ENCODE results near the gene GRIP1.
A peak's percentile ranks its signal among the peaks of the same experiment; 100 is the strongest.

GRIP1 gene

DNA sequence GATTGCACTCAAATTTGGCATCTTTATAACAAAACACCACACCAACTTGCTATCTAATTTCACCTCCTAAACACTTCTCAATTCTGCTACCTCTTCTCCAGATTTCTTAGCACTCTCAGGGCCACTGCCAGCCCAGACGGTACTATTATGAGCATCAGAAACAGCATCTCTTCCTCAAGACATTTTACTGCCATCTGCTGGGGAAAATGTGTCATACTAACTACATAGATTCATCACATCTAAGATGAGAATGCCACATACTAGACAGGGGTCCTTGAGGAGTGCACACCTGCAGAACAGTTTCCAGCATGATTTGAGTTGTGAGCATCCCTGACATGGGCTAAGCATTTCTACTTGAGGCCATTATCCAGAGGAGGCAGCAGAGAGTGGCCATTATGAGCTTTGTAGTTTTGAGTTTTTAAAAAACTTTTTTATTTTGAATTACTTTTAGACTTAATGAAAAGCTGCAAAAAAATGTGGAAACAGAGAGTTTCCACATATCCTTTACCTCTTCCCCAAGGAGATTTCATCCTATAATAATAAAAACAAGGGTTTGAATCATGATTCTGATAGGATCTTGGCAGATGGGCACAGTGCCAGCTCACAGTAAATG, 15.1 kb upstream of the GRIP1 start:
- DNase-seq = peak in 1 of 14 donors; percentile 16

DNA sequence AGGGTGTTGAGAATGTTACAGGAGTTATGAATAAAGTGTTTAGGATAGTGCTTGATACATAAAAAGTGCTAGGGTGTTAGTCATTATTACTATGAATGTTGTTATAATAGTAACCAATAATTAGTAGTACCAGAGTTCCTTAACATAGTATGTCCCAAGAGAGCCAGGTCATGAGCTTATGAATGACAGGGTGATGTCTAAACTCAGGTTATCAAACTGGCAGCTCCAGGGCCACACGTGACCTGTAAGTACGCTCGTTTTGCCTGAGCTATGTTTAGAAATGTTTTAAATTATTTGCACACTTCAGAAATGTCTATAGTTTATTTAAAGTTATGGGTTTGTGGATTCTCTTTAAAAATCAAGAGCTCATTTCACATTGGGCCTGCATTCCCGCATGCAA, 14.1 kb upstream of the GRIP1 start:
- DNase-seq = no peak

DNA sequence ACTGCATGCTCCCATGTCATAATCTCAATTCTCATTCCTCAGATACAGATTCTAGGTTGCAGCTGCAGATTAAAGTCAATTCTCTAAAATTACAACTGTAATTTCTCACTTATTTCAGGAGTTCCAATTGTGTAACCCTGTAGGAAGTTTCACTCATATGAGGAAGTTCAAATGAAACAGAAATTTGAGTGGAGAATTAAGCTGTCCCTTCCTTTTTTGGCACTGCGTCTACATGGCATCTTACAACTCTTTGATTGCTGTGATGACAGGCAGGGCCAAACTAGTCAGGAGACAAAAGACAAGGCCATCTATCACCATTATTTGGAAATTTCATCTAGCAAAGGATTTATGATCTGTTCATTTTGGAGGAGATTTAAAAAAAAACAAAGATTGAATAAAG, 13.3 kb upstream of the GRIP1 start:
- DNase-seq = no peak

DNA sequence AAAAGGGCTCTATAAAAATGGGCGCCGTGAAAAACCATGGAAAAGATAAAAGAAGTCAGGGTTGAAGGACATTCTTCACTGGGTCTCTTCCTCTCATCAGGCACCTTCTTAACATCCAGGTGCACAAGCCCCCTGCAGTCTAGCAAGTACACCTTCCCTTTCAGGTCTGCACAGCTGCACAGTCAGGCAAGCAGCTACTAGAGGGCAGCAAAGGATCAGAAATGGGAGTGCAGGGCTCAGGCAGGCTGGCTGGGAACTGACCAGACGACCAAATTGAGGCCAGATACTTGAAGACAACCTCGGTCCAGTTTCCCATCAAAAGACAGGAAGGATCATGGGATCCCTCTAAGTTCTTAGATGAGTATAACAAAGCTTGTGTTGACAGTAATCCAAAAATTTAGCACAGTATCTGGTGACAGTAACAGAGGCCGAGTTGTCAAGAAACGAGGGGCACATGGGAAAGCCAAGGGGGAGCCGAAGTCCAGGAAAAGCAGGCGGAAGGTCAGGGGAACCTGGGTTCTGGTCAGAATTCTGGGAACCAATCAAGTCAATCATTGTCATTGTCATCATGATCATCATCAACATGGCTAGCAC, 10.1 kb upstream of the GRIP1 start:
- DNase-seq = peak in 2 of 14 donors; percentile 5 to 7

DNA sequence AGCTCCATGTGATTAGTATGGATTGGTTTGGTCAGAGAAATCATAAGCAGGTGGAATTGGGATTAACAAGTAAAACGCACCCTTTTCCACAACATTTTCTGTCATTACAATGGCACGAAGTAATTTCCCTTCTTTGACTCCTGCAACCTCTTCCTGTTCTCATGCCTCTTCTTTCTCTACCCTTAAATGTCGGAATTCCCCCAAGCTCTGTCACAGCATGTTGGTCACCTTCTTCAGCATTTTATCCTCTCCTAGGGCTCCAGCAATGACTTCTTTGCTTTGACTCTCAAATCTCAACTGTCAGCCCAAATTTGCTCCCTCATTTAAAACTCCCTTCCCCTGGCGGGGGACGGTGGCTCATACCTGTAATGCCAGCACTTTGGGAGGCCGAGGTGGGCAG, 5.3 kb upstream of the GRIP1 start:
- no peak for DNase-seq

DNA sequence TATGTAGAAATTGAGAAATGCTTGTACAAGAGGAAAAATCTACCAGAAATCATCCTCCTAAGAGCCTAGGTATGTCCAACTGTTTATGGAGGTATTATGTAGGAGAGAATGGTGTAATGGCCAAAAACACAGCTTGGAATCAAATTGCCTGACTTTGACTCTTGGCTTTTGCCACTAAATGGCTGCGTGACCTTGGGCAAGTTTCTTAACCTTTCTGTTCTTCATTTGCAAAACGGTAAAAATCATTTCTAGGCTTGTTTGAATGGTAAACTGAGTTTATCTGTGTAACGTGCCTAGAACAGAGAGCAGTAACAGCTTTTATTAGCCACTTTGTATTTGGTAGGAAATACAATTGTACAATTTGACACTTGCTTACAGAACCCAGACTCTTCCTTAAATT, 4.9 kb upstream of the GRIP1 start:
- DNase-seq = no peak

DNA sequence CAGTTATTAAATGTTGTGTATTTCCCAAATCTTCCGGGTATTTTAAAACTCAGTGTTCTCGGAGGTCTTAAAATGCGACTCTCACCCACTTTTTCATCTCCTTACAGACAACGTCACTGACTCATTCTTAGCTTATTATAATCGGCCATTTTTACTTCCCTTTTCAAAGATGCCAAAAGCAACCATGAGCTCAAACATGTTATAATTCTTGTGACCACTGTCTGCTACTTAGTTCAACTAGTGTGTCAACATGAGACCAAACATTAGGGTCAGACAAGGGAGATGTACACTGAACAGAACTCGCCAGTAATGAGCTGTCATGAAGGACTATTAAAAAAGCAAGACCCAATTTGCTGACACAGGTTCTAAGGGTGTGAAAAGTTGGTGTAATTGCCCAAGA, 4.2 kb upstream of the GRIP1 start:
- DNase-seq = no peak

DNA sequence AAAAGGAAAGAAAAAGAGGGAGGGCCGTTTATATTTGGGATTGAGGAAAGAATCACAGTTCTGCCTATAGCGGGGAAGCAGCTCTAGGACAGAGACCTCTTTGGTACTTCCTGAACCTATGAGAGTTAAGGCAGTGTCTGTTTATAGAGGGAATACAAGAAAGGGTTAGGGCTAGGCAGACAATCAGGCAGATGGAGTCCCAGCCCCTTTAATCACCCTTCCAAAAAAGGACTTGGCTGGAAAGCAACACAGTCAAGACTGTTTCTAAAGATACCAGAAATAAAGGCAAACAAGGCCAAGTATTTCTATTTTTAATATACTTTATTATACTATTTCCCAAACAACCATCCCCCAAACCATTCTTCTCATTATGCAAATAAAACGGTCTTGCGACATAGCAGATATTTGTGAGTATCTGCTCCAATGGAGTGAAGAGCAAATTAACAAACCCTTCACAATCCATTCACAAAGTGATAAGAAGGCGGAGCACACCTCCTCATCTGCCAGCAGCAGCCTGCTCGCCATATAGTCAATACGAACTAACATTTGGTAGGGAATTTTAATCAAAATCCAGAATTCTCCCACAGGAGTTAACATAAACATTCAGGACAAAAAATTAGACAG, 697 bp upstream of the GRIP1 start:
- DNase-seq = no peak

DNA sequence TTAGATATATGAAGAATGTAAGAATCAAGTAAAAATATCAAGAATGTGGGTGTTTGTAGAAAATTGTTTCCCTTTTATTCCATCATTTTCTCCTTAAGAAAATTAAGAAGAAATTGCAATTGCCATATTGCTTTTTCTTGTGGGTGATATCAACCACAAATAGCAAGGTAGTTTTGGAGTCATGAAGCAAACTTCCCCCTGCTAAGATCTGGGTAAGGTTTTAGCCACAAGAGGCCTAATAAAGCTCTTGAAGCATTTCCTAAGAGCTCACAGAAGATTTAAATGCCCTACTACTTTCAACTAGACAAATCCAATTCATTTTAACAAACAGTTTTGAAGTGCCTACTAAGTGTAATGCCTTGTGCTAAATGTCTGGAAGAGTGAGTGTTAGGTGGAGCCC, 2.6 kb downstream of the GRIP1 start:
- no peak for DNase-seq

DNA sequence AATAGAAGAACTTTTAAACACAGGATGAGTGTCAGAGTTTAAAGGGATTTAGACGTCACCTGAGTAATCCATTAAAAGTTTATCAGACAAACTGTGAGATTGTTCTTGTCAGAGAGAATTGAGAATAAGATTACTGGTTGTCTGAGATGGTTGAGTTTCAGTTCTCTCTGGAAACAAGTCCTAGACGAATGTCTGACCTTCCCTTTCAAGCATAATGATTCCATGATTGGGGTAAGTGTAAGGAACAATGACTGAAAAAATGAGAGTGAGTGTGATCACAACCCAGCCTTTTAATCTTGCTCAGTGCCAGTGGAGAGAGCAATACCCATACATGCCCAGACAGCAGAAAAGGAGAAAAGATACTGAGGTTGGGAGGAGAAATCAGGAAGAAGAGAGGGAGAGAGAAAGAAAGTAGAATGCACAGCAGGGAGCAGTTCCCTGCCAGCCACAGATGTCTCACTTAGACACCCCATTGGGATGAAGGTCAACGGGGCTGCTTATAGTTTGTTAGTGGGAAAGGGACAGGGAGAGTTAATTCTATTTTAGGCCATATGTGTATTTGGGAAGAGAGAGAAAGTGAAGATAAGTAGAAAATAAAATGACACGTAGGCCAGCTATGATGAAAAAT, 4.3 kb downstream of the GRIP1 start:
- no peak for DNase-seq

DNA sequence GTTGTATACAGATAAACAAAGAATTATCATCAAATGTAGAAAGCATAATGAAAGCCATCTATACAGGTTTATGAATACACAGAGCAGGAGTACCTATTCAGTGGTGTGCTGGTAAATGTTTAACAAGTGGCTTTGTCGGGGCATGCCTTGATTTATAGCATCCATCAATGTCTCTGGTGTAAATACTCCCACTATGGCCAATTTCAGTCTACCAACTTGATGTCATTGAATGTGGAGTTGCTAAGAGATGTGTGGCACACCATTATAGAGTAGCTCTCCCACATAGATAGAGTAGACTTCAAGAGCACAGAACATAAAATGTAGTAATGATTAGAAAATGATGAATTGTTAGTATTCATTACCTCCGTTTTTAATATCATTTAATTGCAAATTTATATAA, 9.3 kb downstream of the GRIP1 start:
- DNase-seq = no peak

DNA sequence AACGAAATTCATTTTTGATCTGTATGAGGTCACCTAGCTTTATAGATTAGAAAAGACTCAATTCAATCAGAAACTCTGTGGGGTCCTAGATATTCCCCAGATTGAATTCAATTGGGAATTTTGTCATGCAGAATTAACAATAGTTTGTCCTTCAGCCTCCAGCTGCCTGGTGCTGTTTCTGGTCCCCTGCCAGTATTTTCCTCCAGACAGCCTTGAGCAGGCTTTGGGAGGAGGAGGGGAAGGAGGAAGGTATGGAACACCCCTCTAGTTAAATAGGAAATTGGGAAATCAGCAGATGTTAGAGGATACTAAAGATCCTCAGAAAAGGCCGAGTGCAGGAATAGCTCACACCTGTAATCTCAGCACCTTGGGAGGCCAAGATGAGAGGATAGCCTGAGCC, 10.6 kb downstream of the GRIP1 start:
- DNase-seq = no peak

DNA sequence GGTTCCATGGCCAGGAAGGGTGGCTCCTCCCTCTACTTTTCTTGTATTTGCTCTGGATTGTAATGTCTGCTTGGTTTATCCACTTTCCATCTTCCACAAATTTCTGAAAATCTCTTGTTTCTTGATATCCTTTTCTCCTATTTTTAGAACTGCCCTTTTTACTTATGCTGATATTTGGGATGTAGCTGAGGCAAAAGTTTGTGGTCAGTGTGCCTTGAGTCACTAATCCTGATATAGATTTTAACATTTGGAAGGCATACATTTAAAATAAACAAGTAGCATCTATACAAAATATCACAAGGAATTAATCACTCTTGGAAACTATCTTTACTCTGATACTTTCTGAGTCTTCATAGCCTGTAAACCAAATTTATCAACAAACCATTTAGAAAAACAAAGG, 11.0 kb downstream of the GRIP1 start:
- no peak for DNase-seq

DNA sequence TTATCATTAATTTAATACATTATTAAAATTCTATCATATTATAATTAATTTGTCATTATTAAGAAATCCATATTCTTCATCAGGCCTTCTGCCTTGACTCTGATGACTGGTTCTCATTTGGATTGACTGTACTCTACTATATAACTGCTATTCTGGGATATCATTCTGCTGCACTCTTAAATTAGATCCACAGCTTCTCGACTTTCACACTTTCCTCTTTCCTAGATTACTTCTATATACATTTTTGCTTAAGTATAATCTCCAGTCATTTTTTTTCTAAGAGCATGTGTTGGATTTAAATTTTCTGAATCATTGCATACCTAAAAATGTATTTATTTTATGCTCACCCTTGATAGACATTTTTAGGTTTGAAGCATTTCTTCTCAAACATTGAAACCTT, 12.4 kb downstream of the GRIP1 start:
- no peak for DNase-seq

DNA sequence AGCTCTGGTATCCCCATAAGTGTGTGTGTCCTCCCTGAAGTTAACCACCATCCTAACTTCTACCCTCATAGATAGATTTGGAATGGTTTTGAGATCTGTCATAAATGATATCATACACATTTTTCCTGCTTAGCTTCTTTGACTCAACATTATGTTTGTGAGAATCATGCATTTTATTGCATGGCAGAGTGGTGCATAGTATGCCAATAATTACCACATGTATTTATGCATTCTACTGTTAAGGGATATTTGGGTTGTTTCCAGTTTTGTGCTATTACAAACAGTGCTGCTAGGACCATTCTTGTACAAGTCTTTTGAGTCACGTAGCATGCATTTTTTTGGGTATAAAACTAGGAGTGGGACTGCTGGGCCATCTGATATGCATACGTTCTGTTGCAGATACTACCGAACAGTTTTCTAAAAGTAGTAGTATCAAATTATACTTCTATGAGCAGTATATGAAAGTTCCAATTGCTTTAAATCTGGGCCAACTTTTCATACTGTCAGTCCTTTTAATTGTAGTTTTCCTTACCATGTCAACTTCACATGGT, 13.4 kb downstream of the GRIP1 start:
- DNase-seq = no peak

DNA sequence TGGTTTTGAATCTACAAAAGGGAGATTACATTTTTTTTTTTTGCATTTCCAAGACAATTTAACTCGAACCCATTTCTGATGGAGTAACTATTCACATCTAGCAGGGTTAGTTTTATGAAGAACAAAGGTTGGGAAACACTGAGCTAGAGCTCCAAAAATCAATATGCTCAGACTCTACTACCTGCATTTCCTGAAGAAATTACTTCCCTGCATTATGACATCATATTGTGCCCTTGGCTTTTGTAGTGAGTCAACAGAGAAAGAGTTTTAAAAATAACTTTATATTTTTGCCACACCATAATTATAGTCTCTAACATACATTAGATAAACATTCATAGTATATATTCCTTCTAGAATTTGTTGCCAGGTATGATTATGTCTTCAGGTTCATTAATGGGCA, 14.8 kb downstream of the GRIP1 start:
- DNase-seq = no peak

DNA sequence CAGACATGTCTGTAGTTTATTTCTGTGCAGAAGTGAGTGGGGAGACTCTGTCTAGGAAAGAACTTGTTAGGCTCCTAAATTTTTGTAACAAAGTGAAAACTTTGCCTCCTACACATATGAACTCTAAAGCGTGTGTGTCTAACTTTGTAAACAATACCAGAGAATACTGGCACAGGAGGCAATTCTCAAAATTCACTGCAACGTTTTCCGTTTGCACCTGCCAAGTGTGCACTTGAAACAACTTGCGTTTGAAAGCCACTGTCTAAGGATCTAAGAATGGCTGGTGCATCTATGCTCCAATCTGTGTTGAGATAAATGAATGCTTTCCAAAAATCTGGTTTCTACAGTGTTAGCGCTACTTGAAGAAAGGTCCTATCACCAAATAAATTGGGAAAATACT, 15.3 kb downstream of the GRIP1 start:
- DNase-seq = no peak

DNA sequence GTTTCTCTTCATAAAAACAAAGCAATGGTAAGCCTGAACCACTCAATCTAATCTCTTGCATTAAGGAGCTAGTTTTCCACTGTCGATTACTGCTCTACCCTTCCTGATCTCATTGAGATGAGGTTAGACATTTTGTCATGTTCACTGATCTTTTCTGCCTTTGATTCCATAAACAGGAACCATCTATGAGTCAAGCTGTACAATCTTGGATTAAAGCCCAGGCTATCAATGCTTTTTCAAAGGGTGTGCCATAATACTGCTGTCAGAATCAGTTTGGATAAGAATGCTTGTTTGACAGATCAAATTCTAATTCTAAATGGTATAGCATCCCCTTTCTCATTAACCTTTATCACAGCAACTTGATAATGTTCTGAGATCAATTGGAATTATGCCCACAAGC, 16.1 kb downstream of the GRIP1 start:
- DNase-seq = no peak

DNA sequence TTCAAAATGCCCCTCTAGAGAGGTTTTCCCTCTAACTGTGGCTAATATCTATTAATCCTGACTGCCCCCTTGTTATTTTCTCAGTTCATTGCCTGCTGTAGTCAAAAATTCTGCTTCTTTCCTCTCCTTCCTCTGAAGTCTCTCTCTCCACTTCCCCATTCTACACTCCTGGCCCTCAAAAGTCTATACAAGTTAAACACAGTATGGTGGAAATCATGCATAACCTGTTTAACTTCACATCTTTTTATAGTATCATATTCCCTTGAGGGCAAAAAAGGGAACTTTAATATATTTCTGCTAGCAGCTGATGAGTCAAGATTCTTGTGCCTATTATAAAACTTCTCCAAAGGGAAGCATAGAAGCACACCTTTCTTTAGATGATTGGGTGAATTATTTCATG, 16.7 kb downstream of the GRIP1 start:
- no peak for DNase-seq

DNA sequence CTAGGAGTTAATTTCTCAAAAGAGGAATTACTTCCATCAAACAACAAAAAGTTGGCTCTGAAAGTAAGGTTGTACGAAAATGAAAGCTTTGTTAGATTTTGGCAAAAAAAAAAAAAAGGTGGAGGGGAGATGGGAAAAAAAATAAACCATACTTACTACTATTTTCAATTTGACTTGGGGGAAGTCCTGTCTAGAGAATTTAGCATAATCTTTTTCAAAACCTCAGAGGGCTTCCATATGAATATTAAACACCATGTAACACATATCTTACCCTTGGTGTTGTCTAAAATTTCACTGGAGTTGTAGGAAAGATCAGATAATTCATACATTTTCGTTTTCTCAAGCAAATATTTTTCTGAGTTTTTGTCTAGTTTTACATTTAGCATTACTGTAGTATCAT, 17.5 kb downstream of the GRIP1 start:
- no peak for DNase-seq

DNA sequence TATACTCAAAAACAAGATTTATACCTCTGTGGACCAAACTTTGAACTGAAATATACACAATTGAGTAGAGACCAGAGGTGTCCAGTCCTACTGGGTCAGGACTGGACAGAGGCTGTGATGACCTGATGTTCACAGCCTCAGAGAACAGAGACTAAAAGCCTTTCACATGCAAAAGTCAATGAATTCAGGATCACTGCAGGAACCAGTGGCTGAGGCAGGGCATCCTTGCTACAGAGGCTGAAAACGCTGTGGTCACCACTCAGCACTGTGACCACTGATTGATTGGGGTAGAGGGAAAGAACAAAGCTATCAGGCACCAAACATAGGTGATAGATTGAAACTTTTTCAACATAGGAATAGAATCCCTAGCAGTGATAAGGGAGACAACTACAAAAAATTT, 25.1 kb downstream of the GRIP1 start:
- DNase-seq = no peak

DNA sequence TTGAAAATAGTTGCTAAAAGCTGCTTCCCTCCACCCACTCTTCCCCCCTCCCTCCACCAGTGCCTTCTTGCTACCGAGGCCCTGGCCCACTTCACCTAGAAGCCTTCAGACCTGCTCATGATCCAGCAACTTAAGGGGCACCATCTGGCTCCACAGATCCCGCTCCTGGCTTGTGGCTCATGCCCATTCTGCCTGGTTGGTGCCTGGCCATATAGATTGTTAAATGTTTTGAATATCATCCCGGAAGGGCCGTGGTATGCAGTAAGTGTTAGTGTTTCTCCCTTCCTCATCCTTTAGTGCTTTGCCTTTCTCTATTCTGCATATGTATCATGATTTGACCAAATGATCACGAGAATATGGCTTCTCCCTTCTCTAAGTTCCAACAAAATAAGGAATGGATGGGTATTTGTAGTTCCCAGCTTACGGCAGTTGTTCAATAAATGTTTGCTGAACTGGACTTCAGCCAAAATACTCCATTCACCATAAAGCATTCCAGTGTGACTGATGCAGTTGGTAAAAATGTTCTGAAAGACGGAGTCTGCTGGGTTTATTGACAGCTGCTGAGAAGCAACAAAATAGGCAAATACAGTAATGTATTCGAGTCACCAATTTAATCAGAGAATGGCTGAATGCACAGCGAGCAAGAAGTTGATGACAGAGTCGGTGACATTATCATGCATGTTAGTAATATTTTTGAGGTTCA, 30.7 kb downstream of the GRIP1 start:
- DNase-seq = no peak

DNA sequence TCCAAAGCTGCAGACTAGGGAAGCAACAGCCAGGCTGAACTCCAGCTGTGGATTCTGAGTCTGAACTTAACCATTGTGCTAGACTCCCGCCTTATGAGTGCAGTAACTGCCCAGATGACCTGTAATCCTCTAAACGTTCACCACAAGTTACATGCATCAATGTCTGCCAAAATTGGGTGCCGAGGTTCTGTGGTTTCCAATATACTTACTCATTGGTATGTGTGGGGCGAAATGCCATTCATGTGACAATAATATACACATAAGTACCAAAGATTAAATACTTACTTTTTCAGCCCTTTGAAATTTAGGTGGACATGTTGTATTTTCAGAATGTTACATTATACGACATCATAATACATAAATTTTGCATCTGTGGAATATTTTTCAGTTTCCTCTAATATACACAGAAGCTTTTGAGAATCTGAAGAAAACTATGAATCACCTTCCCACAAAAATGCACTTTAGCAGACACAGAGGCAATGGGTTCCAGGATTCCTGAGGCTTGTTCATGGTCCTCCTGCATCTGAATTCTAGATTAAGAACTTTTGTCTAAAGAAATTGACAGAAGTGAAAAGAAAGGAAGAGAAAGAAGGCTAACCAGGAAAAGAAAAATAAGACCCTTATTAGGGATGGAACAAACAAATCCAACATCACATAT, 31.7 kb downstream of the GRIP1 start:
- DNase-seq = no peak
